ACHN (cell line): ENCODE results near the gene PRKCH.

ENCODE experiments used
- DNase-seq: peaks from one replicate; pipeline ENCODE4 v3.0.0-alpha.2; 2015
- in situ Hi-C: cut with HindIII; loops from 2 replicates; pipeline ENCODE4 v1.10.0; 2017; ENCODE audit warnings: low sequenced_read_pairs, low pct_ligation_motif_present, low pct_unique_long_range_greater_than_20kb

PRKCH gene

GRCh38 chr14:61350427-61351270 is 29.3 kb downstream of the PRKCH start:
- no peak for DNase-seq
- in situ Hi-C loops = no loop called here

- DNase-seq = no peak
- in situ Hi-C loops = no loop called here
These were observed 30.1 kb downstream of the PRKCH start for GRCh38 chr14:61351477-61351876.

GRCh38 chr14:61355892-61356325 is 34.5 kb downstream of the PRKCH start:
- in situ Hi-C loops = no loop called here
- peak; percentile 76 for DNase-seq

GRCh38 chr14:61357123-61357522 is 35.7 kb downstream of the PRKCH start:
- in situ Hi-C loops = no loop called here
- DNase-seq = no peak

GRCh38 chr14:61358554-61359226 is 37.3 kb downstream of the PRKCH start:
- in situ Hi-C loops = no loop called here
- DNase-seq = no peak

GRCh38 chr14:61360796-61361525 is 39.6 kb downstream of the PRKCH start:
- DNase-seq = no peak
- in situ Hi-C loops = no loop called here

- DNase-seq = peak; percentile 26
- in situ Hi-C loops = no loop called here
These were observed 40.8 kb downstream of the PRKCH start for GRCh38 chr14:61362072-61362750.

- DNase-seq = no peak
- in situ Hi-C loops = no loop called here
These were observed 42.9 kb downstream of the PRKCH start for GRCh38 chr14:61364243-61364642.

- no peak for DNase-seq
- in situ Hi-C loops = no loop called here
These were observed 44.4 kb downstream of the PRKCH start for GRCh38 chr14:61365667-61366212.

GRCh38 chr14:61368114-61368710 is 46.8 kb downstream of the PRKCH start:
- in situ Hi-C loops = no loop called here
- DNase-seq = no peak

- in situ Hi-C loops = no loop called here
- DNase-seq = no peak
These were observed 47.5 kb downstream of the PRKCH start for GRCh38 chr14:61368781-61369453.

- DNase-seq = no peak
- in situ Hi-C loops = no loop called here
These were observed 48.1 kb downstream of the PRKCH start for GRCh38 chr14:61369454-61369810.

GRCh38 chr14:61372379-61372778 is 51.0 kb downstream of the PRKCH start:
- in situ Hi-C loops = no loop called here
- no peak for DNase-seq

- in situ Hi-C loops = no loop called here
- no peak for DNase-seq
These were observed 51.6 kb downstream of the PRKCH start for GRCh38 chr14:61372842-61373555.

- in situ Hi-C loops = no loop called here
These were observed 52.9 kb downstream of the PRKCH start for GRCh38 chr14:61374284-61374683.

GRCh38 chr14:61375218-61375617 is 53.8 kb downstream of the PRKCH start:
- in situ Hi-C loops = no loop called here
- DNase-seq = no peak

More at GRCh38 chr14:61374284-61374683, 52.9 kb downstream of the PRKCH start:
- no peak for DNase-seq

GRCh38 chr14:61376314-61376713 is 54.9 kb downstream of the PRKCH start:
- DNase-seq = no peak
- in situ Hi-C loops = no loop called here
